ENCODE data around the gene CREBBP. TPM values are rescaled to one million over a fixed set of nuclear protein-coding genes. Genes with fewer than 3 reads are reported as not detected.

CREBBP gene
- total and polyA plus RNA-seq, 2 donors from 2014 or later = 5.9 to 74.6 TPM

DNA sequence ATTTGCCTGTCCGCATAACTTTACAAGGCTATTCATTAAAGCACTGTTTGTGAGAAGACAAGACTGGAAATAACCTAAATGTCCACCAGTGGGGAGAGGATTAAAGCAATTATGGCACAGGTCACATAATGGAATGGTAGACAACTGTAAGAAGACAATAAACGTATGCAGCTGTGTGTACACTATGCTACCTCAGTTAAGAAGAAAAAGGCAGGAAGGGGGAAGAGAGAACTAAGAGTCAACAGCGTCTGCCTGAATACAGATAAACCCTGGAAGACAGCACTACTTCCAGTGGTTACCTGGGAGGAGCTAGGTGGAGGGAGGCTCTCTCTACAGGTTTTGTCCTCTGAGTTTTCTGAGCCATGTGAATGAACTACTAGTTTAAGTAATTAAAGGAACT lies 15.3 kb downstream of the CREBBP start:
- intact Hi-C loops (cut with DNase I) = no loop called here
- no peak for FAIRE-seq
- H3K27me3 ChIP-seq (ENCODE audit: control insufficient read depth, insufficient read depth, low read length) = no peaks in the 10 kb centered on the region

DNA sequence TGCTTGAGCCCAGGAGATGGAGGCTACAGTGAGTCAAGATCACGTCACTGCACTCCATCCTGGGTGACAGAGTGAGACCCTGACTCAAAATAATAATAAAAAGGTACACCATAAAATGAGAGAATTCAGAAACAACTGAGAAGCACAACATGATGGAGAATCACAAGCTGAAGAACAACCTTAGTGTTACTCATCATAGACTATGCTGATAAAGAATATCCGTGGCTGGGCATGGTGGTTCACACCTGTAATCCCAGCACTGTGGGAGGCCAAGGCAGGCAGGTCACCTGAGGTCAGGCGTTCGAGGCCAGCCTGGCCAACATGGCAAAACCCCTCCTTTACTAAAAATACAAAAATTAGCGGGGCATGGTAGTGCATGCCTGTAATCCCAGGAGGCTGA lies 16.0 kb downstream of the CREBBP start:
- H3K4me3 ChIP-seq (ENCODE audit: low read length in 3 of 3) = no peak overlapping the region
- DNase-seq (no peak), FAIRE-seq (no peak)
- no peaks in the 10 kb centered on the region for H3K27me3 ChIP-seq (ENCODE audit: control insufficient read depth, insufficient read depth, low read length)
- intact Hi-C loops (cut with DNase I) = no loop called here
- no peak overlapping the region for H3K27ac ChIP-seq (ENCODE audit: low read depth in 2 of 2, low read length in 2 of 2)
- H3K4me1 ChIP-seq (ENCODE audit: control insufficient read depth in 2 of 3, insufficient read depth in 2 of 3, low read depth in 1 of 3, low read length in 3 of 3) = peaks cover 0 to 23% (median 7%) of the 10 kb centered on the region in 3 donors
- H3K9me3 ChIP-seq (ENCODE audit: control insufficient read depth in 2 of 3, insufficient read depth in 1 of 3, low read length in 3 of 3) = no peaks in the 10 kb centered on the region
- H3K36me3 ChIP-seq (ENCODE audit: control insufficient read depth in 2 of 3, insufficient read depth in 3 of 3, low read length in 3 of 3) = no peaks in the 10 kb centered on the region
- TF ChIP-seq, protein P1, sequence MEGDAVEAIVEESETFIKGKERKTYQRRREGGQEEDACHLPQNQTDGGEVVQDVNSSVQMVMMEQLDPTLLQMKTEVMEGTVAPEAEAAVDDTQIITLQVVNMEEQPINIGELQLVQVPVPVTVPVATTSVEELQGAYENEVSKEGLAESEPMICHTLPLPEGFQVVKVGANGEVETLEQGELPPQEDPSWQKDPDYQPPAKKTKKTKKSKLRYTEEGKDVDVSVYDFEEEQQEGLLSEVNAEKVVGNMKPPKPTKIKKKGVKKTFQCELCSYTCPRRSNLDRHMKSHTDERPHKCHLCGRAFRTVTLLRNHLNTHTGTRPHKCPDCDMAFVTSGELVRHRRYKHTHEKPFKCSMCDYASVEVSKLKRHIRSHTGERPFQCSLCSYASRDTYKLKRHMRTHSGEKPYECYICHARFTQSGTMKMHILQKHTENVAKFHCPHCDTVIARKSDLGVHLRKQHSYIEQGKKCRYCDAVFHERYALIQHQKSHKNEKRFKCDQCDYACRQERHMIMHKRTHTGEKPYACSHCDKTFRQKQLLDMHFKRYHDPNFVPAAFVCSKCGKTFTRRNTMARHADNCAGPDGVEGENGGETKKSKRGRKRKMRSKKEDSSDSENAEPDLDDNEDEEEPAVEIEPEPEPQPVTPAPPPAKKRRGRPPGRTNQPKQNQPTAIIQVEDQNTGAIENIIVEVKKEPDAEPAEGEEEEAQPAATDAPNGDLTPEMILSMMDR (IDR thresholded peaks at IDR 0.05; ENCODE audit: borderline replicate concordance, extremely low read depth, insufficient read depth) = no peak
- no peak overlapping the region for H3K9ac ChIP-seq (ENCODE audit: low read length in 3 of 3)

More for the DNA sequence above, 15.3 kb downstream of the CREBBP start:
- no peak overlapping the region for H3K4me3 ChIP-seq (ENCODE audit: low read length in 3 of 3)
- H3K9me3 ChIP-seq (ENCODE audit: control insufficient read depth in 2 of 3, insufficient read depth in 1 of 3, low read length in 3 of 3) = no peaks in the 10 kb centered on the region
- no peak for DNase-seq
- no peak overlapping the region for H3K9ac ChIP-seq (ENCODE audit: low read length in 3 of 3)
- no peak overlapping the region for H3K27ac ChIP-seq (ENCODE audit: low read depth in 2 of 2, low read length in 2 of 2)
- H3K36me3 ChIP-seq (ENCODE audit: control insufficient read depth in 2 of 3, insufficient read depth in 3 of 3, low read length in 3 of 3) = no peaks in the 10 kb centered on the region
- TF ChIP-seq, protein P1 (IDR thresholded peaks at IDR 0.05; ENCODE audit: borderline replicate concordance, extremely low read depth, insufficient read depth) = no peak
- H3K4me1 ChIP-seq (ENCODE audit: control insufficient read depth in 2 of 3, insufficient read depth in 2 of 3, low read depth in 1 of 3, low read length in 3 of 3) = peaks cover 0 to 23% (median 11%) of the 10 kb centered on the region in 3 donors

DNA sequence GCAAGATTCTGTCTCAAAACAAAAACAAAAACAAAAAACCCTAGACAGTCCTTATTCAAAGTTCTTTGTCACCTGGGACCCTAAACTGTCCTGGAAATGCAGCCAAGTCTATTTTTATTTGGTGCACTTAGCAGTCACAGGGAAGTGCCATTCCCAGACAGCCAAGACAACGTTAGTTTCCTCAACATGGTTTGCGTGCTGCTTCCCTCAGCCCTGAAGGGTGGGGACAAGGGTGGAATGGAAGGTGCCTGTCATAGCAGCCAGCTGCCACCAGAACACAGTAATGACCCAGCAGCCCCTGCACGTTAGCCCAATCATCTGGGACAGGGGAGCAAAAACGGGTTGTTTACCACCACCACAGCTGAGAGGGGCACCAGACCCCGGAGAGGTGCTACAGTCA lies 16.9 kb downstream of the CREBBP start:
- H3K36me3 ChIP-seq (ENCODE audit: control insufficient read depth in 2 of 3, insufficient read depth in 3 of 3, low read length in 3 of 3) = no peaks in the 10 kb centered on the region
- FAIRE-seq (no peak), DNase-seq (no peak)
- no peak overlapping the region for H3K4me3 ChIP-seq (ENCODE audit: low read length in 3 of 3)
- H3K9me3 ChIP-seq (ENCODE audit: control insufficient read depth in 2 of 3, insufficient read depth in 1 of 3, low read length in 3 of 3) = no peaks in the 10 kb centered on the region
- H3K9ac ChIP-seq (ENCODE audit: low read length in 3 of 3) = no peak overlapping the region
- H3K4me1 ChIP-seq (ENCODE audit: control insufficient read depth in 2 of 3, insufficient read depth in 2 of 3, low read depth in 1 of 3, low read length in 3 of 3) = peaks cover 0 to 19% (median 7%) of the 10 kb centered on the region in 3 donors
- no peak overlapping the region for H3K27ac ChIP-seq (ENCODE audit: low read depth in 2 of 2, low read length in 2 of 2)
- TF ChIP-seq, protein P1 (IDR thresholded peaks at IDR 0.05; ENCODE audit: borderline replicate concordance, extremely low read depth, insufficient read depth) = no peak
- no peaks in the 10 kb centered on the region for H3K27me3 ChIP-seq (ENCODE audit: control insufficient read depth, insufficient read depth, low read length)
- intact Hi-C loops (cut with DNase I) = no loop called here

All from kidney (tissue), 14 donors.